Measurements from ENCODE around the gene AXIN1.
"Not testable (repeated sequence)": the region's sequence is repeated elsewhere in the genome, so short reads cannot be mapped to it uniquely, and the experiment has no call there.

Gene AXIN1

DNA sequence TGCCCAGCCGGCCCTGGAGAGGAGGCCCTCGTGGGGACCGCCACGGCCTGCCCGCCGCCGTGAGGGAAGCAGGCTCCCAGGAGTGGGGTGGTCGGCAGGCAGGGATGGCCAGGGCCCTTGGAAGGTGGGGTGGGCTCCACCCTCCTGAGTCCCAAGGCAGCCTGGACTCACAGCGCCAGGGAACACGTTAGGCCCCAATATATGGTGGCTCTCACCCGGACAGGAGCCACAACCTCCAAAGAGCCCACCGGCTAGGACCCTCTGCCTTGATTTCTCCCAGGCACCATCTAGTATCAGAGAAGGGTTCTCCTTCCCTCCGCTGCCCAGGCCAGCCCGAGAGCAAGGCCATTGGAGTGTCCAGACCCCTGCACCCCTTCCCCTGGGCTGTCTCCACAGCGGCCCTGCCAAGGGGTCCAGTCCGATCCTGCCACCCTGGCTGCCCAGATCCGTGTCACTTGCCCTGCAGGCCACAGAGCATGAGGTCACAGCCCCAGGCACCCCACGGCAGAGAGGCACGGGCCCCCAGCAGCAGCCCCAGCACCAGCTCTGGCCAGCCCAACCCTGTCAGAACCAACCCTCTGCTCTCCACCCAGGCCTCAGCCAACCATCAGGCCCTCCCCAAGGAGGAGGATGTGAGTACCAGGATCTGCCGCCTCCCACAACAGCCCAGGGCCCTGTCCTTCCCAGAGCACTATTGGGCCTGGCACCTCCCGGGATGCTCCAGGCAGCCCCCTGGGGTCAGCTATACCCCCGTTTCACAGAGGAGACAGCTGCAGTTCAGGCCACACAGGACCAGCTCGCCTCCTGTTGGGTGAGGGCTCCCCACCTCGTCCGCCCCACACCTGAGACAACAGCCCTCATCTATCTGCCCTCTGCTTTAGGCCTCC, 1.1 kb upstream of the AXIN1 start:
- peak in 1 of 2 experiments; percentile 34 for DNase-seq

DNA sequence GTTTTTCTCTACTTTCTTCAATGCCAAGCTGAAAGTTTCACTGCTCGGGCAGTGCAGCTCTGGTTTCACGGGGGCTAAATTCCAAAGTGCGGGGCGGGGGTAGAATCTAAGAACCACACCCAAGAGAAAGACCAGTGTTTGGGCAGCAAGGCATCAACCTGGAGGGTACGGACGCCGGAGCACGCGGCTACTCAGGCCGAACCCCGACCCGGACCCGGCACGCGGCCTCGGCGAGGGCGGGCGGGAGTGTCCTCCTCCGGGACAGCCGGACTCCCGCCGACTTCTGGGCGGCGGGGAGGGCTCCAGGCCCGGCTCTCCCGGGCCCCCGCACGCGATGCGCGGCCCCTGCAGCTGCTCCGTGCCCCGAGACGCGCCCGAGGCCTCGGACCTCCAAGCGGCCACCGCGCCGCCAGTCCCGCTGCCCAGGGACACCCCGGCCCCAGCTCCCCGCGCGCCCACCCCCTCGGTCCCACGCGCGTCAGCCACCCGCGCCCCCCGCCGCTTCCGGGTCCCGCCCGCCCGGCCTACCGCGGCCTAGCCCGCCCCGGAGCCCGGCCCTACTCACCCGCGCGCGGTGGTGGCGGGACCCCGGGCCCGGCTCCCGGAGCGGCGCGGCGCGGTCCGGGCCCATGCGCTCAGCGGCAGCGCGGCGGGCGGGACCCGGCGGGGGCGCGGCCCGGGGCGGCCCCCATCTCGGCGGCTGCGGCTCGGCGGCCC, 561 bp downstream of the AXIN1 start:
- peak in 1 of 2 experiments; percentile 41 for DNase-seq

DNA sequence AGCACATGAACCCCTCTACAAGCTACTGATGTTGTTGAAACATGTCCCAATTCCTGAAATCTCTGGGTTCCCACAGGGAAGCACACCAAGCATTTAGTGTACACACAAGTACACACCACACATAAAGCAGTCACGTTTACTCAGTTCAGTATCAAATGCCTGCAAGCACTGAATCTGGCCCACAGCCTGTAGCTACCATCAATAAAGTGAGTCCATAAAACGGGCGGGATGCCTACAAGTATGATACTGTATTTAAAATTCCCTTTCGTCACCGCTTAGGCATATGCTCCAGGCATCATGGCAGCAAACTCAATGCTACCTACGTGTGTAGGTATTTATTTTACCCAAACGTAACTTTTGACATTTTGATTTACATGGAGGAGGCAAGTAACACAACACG, 2.3 kb downstream of the AXIN1 start:
- no peak for DNase-seq

DNA sequence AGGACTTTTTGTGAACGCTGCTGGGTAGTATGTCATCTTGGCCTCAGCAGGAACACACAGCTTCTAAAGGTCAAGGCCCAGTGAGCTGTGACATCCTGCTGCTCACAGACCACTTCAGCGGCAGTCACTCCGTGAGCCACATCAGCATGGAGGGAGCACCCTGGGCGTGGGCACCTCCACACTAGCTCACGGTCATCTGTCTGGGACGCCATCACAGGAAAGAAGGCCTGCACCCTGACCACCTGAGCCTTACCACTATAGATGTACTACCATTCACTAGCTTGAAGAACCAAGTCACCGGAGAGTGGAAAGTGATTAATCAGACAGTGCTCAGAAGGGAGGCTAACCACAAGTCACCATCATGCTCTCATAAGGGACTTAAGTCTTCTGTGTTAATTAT, 3.3 kb downstream of the AXIN1 start:
- no peak for DNase-seq

DNA sequence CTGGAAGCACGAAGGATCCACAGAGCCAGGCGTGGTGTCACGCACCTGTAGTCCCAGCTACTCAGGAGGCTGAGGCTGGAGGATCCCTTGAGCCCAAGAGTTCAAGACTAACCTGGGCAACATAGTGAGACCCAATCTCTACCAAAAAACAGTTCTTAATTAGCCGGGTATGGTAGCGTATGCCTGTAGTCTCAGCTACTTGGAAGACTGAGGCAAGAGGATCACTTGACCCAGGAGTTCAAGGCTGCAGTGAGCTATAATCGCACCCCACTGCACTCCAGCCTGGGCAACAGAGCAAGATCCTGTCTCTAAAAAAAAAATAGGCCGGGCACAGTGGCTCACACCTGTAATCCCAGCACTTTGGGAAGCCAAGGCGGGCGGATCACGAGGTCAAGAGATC, 4.0 kb downstream of the AXIN1 start:
- not testable (repeated sequence) for DNase-seq

DNA sequence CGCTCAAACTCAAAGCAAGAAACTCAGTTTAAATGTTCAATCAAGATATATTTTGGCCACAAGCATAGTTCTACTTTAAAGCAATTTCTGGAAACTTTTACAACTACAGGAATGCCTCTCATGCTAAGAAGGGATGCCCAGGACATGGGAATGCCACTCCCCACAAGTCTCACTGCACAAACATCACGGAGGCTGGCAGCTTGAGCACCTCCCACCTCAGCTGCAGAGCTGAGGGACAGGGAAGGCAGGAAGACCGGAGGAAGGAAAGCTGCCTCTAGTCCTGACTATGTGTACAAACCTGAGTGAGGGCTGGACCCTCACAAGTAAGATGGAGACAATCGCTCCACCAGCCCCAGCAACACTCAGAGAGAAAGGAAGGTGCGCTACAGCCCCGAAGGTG, 5.3 kb downstream of the AXIN1 start:
- DNase-seq = no peak

DNA sequence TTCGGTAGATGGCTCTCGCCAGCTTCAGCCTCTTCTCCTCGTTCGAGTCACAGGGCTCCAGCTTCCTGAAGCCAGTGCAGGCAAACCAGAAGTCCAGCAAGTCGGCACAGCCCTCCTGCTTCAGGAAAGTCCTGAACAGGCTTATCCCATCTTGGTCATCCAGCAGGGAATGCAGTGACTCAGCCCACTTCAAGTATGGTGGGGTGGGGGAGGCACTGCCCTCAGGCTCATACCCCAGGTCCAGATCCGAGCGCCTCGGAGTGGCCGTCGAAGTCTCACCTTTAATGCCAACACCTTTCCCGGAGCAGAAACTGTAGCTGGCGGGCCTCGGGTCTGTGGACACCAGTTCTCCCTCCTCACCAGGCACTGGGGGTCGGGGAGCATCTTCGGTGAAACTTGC, 5.9 kb downstream of the AXIN1 start:
- DNase-seq = no peak

DNA sequence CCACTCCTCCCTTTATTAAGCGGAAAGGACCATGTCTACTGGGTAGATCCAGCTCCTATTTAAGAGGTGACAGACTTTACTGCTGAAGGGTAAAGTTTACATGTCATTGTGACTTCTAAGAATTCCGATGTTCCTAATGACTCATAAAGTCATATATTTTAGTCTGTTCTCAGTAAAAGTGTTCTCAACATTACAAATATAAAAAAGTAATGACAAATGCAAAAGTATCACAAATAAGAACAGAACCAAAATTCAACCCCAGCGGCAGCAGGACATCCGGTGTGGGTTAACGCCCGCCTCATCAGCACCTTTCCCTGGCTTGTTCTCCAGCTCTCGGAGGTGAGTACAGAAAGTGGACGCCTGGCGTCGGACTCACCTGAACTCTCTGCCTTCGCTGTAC, 6.8 kb downstream of the AXIN1 start:
- no peak for DNase-seq

DNA sequence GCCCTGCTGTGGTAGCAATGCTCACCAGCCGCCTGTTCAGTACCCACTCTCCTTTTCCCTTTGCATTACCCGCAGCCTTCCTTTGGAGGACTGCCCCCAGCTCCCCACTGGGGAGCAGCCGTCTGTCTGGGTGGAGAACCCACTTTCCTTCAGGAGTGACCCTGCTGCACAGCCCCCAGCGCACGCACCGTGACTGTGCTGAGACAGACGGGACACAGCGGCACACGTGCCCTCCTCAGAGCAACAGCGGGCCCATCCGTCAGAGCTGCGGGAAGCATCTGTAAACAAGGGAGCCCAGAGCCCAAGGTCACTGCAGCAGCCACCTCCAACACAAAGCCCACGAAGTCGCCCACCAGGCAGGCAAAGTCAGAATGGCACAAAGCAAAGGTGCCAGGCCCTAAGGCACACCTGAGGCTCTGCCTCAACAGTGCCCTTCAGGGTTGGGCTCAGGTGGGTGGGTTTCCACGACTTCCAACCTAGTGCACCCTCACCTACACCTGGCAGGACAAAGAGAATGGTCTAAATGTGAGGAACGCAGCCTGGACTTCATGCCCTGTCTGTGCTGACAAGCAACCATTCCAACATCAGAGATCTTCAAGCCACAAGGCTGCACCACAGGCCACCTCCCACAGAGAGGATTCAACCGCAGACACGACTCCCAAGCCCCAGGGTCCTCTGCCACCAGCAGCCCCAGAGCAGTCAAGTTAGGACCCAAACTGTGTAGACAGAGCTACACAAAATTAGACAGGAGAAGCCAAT, 9.9 kb downstream of the AXIN1 start:
- DNase-seq = no peak

DNA sequence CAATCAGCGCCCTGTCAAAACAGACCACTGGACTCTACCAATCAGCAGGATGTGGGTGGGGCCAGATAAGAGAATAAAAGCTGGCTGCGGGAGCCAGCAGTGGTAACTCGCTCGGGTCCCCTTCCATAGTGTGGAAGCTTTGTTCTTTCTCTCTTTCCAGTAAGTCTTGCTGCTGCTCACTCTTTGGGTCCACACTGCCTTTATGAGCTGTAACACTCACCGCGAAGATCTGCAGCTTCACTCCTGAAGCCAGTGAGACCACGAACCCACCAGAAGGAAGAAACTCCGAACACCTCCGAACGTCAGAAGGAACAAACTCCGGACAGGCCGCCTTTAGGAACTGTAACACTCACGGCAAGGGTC, 10.6 kb downstream of the AXIN1 start:
- DNase-seq = not testable (repeated sequence)

DNA sequence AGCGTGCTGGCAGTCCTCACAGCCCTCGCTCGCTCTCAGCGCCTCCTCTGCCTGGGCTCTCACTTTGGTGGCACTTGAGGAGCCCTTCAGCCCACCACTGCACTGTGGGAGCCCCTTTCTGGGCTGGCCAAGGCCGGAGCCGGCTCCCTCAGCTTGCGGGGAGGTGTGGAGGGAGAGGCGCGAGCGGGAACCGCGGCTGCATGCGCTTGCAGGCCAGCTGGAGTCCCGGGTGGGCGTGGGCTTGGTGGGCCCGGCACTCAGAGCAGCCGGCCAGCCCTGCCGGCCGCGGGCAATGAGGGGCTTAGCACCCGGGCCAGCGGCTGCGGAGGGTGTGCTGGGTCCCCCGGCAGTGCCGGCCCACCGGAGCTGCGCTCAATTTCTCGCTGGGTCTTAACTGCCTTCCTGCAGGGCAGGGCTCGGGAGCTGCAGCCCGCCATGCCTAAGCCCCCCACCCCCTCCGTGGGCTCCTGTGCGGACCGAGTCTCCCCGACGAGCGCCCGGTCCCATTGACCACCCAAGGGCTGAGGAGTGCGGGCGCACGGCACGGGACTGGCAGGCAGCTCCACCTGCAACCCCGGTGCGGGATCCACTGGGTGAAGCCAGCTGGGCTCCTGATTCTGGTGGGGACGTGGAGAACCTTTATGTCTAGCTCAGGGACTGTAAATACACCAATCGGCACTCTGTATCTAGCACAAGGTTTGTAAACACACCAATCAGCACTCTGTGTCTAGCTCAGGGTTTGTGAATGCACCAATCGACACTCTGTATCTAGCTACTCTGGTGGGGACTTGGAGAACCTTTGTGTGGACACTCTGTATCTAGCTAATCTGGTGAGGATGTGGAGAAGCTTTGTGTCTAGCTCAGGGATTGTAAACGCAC, 11.2 kb downstream of the AXIN1 start:
- DNase-seq = not testable (repeated sequence)

DNA sequence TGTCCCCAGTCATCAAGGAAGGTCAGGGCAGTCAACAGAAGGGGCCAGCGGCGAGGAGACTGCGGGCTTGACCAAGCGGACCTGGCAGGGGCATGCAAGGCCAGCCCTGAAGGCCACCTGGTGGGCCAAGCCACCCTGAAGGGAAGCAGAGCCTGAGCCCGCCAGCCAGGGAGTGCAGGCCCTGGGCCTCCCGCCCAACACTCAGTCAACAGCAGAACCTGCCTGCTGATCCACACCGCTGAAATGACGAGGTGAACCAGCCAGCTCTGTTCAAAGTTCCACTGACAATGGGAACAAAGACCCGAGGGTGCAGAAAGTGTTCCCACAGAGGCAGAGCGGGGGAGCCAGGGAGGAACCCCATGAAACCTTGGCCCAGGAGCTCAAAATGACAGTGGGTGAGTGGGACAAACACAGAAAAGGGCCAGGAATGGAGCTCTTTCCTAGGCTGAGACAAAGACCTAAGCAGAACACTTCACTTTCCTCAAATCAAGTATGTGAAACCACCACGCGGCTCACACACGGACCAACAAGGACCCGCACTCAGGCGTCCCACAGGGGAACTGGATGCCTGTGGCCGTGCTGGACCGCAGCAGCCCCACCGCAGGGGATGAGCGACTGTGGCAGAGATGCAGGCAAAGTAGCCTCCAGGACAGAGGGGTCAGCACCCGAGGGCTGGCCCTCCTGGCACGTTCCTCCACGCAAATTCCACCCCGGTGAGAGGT, 12.0 kb downstream of the AXIN1 start:
- no peak for DNase-seq

DNA sequence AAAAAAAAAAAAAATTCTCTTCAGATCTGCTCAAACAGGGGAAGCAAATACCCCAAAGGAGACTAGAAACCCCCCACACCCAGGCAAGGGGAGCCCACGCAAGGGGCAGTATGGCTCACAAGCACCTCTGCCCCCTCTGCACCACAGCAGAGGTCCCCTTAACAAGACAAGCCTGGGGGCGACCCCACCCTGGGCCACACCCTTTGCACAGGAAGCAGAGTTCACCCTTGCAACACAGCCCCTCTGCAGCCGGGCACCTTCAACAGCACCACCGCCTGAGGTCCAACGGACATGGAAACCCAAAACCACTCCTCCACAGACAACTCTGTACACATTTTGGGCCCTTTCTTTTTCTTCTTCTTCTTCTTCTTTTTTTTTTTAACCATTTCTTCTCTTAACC, 12.8 kb downstream of the AXIN1 start:
- DNase-seq = no peak

DNA sequence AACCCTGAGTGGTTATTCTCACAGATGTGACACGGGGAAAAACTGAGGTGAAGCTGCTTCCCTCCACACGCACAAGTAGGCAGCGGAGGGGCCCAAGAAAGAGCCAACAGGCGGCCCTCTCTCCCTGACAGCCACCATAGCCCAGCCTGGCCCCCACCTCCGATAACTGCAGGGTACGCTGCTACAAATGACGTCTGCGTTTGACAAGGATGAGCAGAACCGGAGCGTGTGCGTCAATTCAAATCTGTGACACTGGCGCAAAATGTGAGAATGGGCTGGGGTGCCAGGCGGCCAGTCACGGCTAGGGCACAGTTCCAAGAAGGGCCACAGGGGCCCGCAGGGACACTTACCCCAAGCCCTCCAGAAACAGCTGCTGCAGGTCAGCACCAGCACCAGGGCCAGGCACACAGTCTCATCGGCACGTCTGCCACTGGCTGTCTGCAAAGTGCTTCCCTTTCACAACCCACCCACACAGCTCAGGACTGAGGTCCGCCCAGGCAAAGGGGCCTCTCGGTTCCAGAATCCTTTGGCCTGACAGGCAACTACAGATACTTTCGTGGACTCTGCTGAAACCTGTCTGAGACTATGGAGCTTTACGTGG, 14.4 kb downstream of the AXIN1 start:
- peak in 1 of 2 experiments; percentile 42 for DNase-seq

DNA sequence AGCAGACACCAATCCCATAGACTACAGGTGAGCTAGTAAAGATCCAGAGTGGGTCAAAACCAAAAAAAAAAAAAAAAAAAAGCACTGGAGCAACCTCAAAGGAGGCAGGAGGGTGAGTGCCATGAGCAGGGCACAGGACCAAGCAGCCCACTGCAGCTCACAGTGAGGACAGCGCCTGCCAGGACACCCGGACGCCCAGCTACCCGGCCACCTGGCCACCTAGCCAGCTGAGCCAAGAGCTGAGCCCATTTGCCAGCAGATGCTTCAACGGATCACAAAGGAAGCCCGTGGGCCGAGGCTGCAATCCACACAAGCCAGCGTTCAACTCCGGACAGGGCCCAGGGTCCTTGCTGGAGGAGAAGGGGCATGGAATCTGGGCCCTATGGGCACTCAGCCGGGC, 15.1 kb downstream of the AXIN1 start:
- peak in 1 of 2 experiments; percentile 71 for DNase-seq

DNA sequence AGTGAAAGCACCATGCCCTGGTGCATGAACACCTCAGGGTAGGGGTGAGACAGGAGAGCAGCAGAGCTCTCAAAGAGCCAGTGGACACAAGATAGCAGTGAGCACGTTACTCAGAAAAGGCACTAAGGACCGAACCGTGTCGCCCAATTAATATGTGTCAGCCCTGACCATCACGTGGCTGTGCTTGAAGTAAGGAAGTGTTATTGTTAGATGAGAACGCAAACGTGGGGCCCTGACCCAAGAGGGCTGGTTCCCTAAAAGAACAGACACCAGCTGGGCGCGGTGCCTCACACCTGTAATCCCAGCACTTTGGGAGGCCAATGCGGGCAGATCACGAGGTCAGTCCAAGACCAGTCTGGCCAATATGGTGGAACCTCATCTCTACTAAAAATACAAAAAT, 16.3 kb downstream of the AXIN1 start:
- no peak for DNase-seq

DNA sequence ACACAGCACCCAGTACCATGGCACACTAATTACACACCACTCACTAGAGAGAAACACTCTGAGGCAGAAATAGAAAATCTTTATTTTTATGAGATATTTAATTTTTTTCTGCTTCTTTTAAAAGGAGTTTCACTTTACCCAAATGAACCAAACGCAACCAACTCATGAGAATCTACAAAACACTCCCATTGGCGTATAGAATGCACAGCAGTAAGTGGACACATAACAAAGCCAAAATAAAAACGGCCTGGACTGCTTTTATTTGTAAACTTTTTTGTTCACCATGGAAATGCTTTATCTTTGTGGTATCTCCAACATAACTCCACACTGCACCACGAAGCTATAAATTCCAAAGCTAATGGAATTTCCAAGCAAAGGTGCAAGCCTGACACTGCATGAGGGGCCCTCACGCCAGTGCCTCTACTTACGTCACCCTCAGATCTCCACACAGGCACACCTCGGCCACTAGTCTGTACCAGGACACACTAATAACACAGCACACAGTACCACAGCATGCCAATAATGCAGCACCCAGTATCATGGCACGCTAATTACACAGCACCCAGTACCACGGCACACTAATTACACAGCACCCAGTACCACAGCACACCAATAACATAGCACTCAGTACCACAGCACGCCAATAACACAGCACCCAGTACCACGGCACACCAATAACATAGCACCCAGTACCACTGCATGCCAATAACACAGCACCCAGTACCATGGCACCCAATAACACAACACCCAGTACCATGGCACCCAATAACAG, 17.5 kb downstream of the AXIN1 start:
- DNase-seq = not testable (repeated sequence)

DNA sequence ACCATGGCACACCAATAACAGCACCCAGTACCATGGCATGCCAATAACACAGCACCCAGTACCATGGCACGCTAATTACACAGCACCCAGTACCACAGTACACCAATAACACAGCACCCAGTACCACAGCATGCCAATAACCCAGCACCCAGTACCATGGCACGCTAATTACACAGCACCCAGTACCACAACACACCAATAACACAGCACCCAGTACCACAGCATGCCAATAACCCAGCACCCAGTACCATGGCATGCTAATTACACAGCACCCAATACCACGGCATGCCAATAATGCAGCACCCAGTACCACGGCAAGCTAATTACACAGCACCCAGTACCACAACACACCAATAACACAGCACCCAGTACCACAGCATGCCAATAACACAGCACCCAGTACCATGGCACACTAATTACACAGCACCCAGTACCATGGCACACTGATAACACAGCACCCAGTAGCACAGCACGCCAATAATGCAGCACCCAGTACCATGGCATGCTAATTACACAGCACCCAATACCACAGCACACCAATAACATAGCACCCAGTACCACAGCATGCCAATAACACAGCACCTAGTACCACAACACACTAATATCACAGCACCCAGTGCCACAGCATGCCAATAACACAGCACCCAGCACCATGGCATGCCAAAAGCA, 18.2 kb downstream of the AXIN1 start:
- DNase-seq = not testable (repeated sequence)

DNA sequence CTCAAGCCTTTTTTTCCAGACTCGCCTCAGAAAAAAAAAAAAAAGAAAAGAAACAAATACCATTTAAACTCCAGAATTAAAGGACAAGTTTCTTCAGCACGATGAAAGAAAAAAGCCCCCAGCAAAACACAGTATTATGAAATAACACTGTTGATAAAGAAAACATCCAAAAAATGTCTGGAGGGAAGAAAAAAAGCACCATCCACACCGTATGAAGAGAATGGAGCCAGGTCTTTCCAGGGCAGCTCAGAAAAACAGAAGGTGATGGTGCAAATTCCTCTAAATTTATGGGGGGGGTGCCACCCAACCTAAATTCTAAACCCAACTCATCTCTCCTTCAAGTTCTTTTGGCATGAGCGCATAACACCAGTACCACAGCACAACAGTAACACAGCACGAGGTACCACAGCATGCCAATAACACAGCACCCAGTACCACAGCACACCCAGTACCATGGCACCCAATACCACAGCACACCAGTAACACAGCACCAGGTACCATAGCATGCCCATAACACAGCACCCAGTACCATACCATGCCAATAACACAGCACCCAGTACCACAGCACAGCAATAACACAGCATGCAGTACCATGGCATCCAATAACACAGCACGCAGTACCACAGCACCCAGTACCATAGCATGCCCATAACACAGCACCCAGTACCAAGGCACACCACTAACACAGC, 19.0 kb downstream of the AXIN1 start:
- DNase-seq = no peak
